NOMO-1 (cell line): ENCODE measurements around the gene WWOX.
"Not testable (repeated sequence)": the region's sequence is repeated elsewhere in the genome, so short reads cannot be mapped to it uniquely, and the experiment has no call there.

Experiments
- DNase-seq, 2 experiments: peaks; one replicate each; lab custom pipeline; 2025; ENCODE audit not compliant: unreplicated experiment in 2 of 2; lab: John Stamatoyannopoulos, UW

WWOX gene

GRCh38 chr16:78099271-78100111, at the start of gene WWOX:
WWOX (plus strand) TSS chr16:78099654.
- DNase-seq, result peak; percentile 99

- no peak for DNase-seq
Measured at GRCh38 chr16:78050734-78051400, 48.6 kb upstream of the WWOX start.

- DNase-seq, result no peak
Measured at GRCh38 chr16:78057803-78058564, 41.5 kb upstream of the WWOX start.

- not testable (repeated sequence) for DNase-seq
Measured at GRCh38 chr16:78059806-78060205, 39.6 kb upstream of the WWOX start.

GRCh38 chr16:78060295-78060694, 39.2 kb upstream of the WWOX start:
- DNase-seq, result no peak

GRCh38 chr16:78060809-78061208, 38.6 kb upstream of the WWOX start:
- no peak for DNase-seq

- no peak for DNase-seq
Measured at GRCh38 chr16:78065319-78065718, 34.1 kb upstream of the WWOX start.

- DNase-seq, result no peak
Measured at GRCh38 chr16:78069913-78070312, 29.5 kb upstream of the WWOX start.

- no peak for DNase-seq
Measured at GRCh38 chr16:78072275-78072674, 27.2 kb upstream of the WWOX start.

GRCh38 chr16:78075800-78076199, 23.7 kb upstream of the WWOX start:
- DNase-seq, result no peak

- DNase-seq, result no peak
Measured at GRCh38 chr16:78081341-78081740, 18.1 kb upstream of the WWOX start.

- DNase-seq, result no peak
Measured at GRCh38 chr16:78091419-78091818, 8.0 kb upstream of the WWOX start.

- no peak for DNase-seq
Measured at GRCh38 chr16:78092758-78093157, 6.7 kb upstream of the WWOX start.

GRCh38 chr16:78094166-78094565, 5.3 kb upstream of the WWOX start:
- DNase-seq, result no peak

- no peak for DNase-seq
Measured at GRCh38 chr16:78094998-78095397, 4.5 kb upstream of the WWOX start.

- DNase-seq, result no peak
Measured at GRCh38 chr16:78096386-78096785, 3.1 kb upstream of the WWOX start.

- DNase-seq, result no peak
Measured at GRCh38 chr16:78097548-78097947, 1.9 kb upstream of the WWOX start.

GRCh38 chr16:78098087-78098486, 1.4 kb upstream of the WWOX start:
- DNase-seq, result no peak

- DNase-seq, result no peak
Measured at GRCh38 chr16:78098595-78099270, 721 bp upstream of the WWOX start.

GRCh38 chr16:78100112-78100467, 636 bp downstream of the WWOX start:
- DNase-seq, result peak in 1 of 2 experiments; percentile 38

- DNase-seq, result no peak
Measured at GRCh38 chr16:78102122-78102660, 2.7 kb downstream of the WWOX start.
